SK-N-SH (cell line): Measurements from ENCODE around the gene INPP5B. TPM values are rescaled to one million over a fixed set of nuclear protein-coding genes. Genes with fewer than 3 reads are reported as not detected.

Experiments used
- CTCF ChIA-PET: fragments of 300-600, 350-600 bp; formaldehyde crosslinking; extraction: SDS; loops from one replicate; lab custom pipeline; 2021; lab: Yijun Ruan, JAX
- POLR2A ChIA-PET: fragments of 350-600 bp; sonication (Branson Sonifier 250); formaldehyde crosslinking; extraction: SDS; loops from one replicate; lab custom pipeline; 2020; ENCODE audit warnings: antibody characterized with exemption, inconsistent platforms; lab: Yijun Ruan, JAX
- DNase-seq: peaks from one replicate; pipeline ENCODE4 v3.0.0; 2012
- H2AFZ ChIP-seq: fragments of 200-600 bp; sonication (generic); 2 replicates; pipeline ENCODE4 v1.8.1; 2016; ENCODE audit warnings: antibody characterized with exemption, mild to moderate bottlenecking, low read depth
- H3F3A ChIP-seq: fragments of 200-600 bp; sonication (generic); replicated peaks from 2 replicates; pipeline ENCODE3; 2016; ENCODE audit warnings: antibody characterized with exemption, mild to moderate bottlenecking; ENCODE audit not compliant: insufficient read depth
- H3K27ac ChIP-seq, 2 experiments: fragments of 200-500 bp in 1 of 2; fragments of 200-600 bp in 1 of 2; sonication (Bioruptor generic) in 1 of 2; sonication (generic), shearing (Covaris generic) in 1 of 2; 2 replicates each; pipeline versions ENCODE4 v1.5.1 to v1.6.1; 2014 to 2016; ENCODE audit warnings: low read depth in 2 of 2, inconsistent platforms in 1 of 2, low read length in 1 of 2, mild to moderate bottlenecking in 1 of 2, mixed read lengths in 1 of 2
- H3K27me3 ChIP-seq: fragments of 200-600 bp; sonication (generic), shearing (Covaris generic); 2 replicates; pipeline ENCODE4 v1.6.1; 2016; ENCODE audit warnings: mixed run types; ENCODE audit not compliant: insufficient read depth
- H3K36me3 ChIP-seq, 2 experiments: fragments of 200-500 bp in 1 of 2; fragments of 200-600 bp in 1 of 2; sonication (Bioruptor generic) in 1 of 2; sonication (generic) in 1 of 2; replicated peaks in 1 of 2; 2 replicates each; pipeline versions ENCODE3 to v1.5.1; 2014 to 2016; ENCODE audit warnings: low read length in 1 of 2, mild to moderate bottlenecking in 1 of 2; ENCODE audit not compliant: insufficient read depth in 2 of 2, control insufficient read depth in 1 of 2
- H3K4me1 ChIP-seq, 2 experiments: fragments of 200-500 bp in 1 of 2; fragments of 200-600 bp in 1 of 2; sonication (Bioruptor generic) in 1 of 2; sonication (generic), shearing (Covaris generic) in 1 of 2; 2 replicates each; pipeline versions ENCODE4 v1.5.1 to v1.6.1; 2014 to 2016; ENCODE audit warnings: low read depth in 1 of 2, low read length in 1 of 2, mixed run types in 1 of 2; ENCODE audit not compliant: insufficient read depth in 2 of 2, control insufficient read depth in 1 of 2
- H3K4me2 ChIP-seq: fragments of 200-600 bp; sonication (generic), shearing (Covaris generic); 2 replicates; pipeline ENCODE4 v1.6.1; 2017; ENCODE audit warnings: mixed run types
- H3K4me3 ChIP-seq, 2 experiments: fragments of 200-500 bp in 1 of 2; fragments of 200-600 bp in 1 of 2; sonication (Bioruptor generic) in 1 of 2; sonication (generic), shearing (Covaris generic) in 1 of 2; 2 replicates each; pipeline versions ENCODE4 v1.5.1 to v1.8.1; 2014 to 2016; ENCODE audit warnings: low read depth in 2 of 2, inconsistent platforms in 1 of 2, low read length in 1 of 2, mild to moderate bottlenecking in 1 of 2, mixed read lengths in 1 of 2, moderate library complexity in 1 of 2
- H3K79me2 ChIP-seq: fragments of 200-600 bp; sonication (generic); 2 replicates; pipeline ENCODE4 v1.8.1; 2017; ENCODE audit warnings: mild to moderate bottlenecking; ENCODE audit not compliant: insufficient read depth
- H3K9ac ChIP-seq: fragments of 200-600 bp; sonication (generic); 2 replicates; pipeline ENCODE4 v1.6.1; 2017; ENCODE audit warnings: mixed run types
- H3K9me2 ChIP-seq: fragments of 200-600 bp; sonication (generic); 2 replicates; pipeline ENCODE4 v1.6.1; 2017; ENCODE audit warnings: mixed run types
- H3K9me3 ChIP-seq: fragments of 200-600 bp; sonication (generic); 2 replicates; pipeline ENCODE4 v1.6.1; 2017; ENCODE audit warnings: mixed run types, mild to moderate bottlenecking, moderate library complexity
- H4K20me1 ChIP-seq: fragments of 200-600 bp; sonication (generic); 2 replicates; pipeline ENCODE4 v1.6.1; 2017; ENCODE audit warnings: mild to moderate bottlenecking, mixed run types; ENCODE audit not compliant: insufficient read depth
- CHD2 ChIP-seq: fragments of 150-350 bp; IDR thresholded peaks from 2 replicates; pipeline ENCODE4 v1.6.1; 2018; ENCODE audit warnings: low read length; ENCODE audit not compliant: partially characterized antibody
- CTCF ChIP-seq: fragments of 200-600 bp; sonication (generic); IDR thresholded peaks from 2 replicates; pipeline ENCODE4 v1.6.1; 2017; ENCODE audit warnings: antibody characterized with exemption, mild to moderate bottlenecking, moderate library complexity
- ELF1 ChIP-seq: IDR thresholded peaks from 2 replicates; pipeline ENCODE4 v1.4.0; 2012
- EZH2phosphoT487 ChIP-seq: fragments of 200-600 bp; sonication (generic); IDR thresholded peaks from 2 replicates; pipeline ENCODE4 v1.6.1; 2017; ENCODE audit warnings: low read depth, mixed run types, mild to moderate bottlenecking, antibody characterized with exemption, moderate library complexity, borderline replicate concordance
- FOXJ3 ChIP-seq: sonication (generic); formaldehyde crosslinking; IDR thresholded peaks from 2 replicates; pipeline ENCODE4 v1.5.1; 2020; ENCODE audit warnings: mild to moderate bottlenecking, missing genetic modification reagents
- GABPA ChIP-seq: IDR thresholded peaks from 2 replicates; pipeline ENCODE4 v1.4.0; 2012; ENCODE audit warnings: low read depth, mild to moderate bottlenecking
- JUND ChIP-seq: IDR thresholded peaks from 2 replicates; pipeline ENCODE4 v1.4.0; 2012
- MAX ChIP-seq: IDR thresholded peaks from 2 replicates; pipeline ENCODE4 v1.4.0; 2012; ENCODE audit warnings: low read depth
- MEF2A ChIP-seq: IDR thresholded peaks from 2 replicates; pipeline ENCODE4 v1.4.0; 2012; ENCODE audit warnings: low read depth, borderline replicate concordance
- PBX3 ChIP-seq: IDR thresholded peaks from 2 replicates; pipeline ENCODE4; 2012
- RAD21 ChIP-seq: IDR thresholded peaks from 2 replicates; pipeline ENCODE4 v1.6.1; 2012; ENCODE audit warnings: mild to moderate bottlenecking, low read length
- RCOR1 ChIP-seq: fragments of 150-350 bp; IDR thresholded peaks from 2 replicates; pipeline ENCODE4 v1.6.1; 2017; ENCODE audit warnings: antibody characterized with exemption, low read length
- RFX5 ChIP-seq: IDR thresholded peaks from 2 replicates; pipeline ENCODE4 v1.6.1; 2012; ENCODE audit warnings: mild to moderate bottlenecking, improper control_type of control experiment, low read length
- SMC3 ChIP-seq: IDR thresholded peaks from 2 replicates; pipeline ENCODE4 v1.6.1; 2012; ENCODE audit warnings: low read depth, low read length, improper control_type of control experiment
- USF2 ChIP-seq: fragments of 150-350 bp; IDR thresholded peaks from 2 replicates; pipeline ENCODE4 v1.6.1; 2017; ENCODE audit warnings: antibody characterized with exemption, low read length, low read depth, borderline replicate concordance
- YY1 ChIP-seq: IDR thresholded peaks from 2 replicates; pipeline ENCODE4 v1.4.0; 2012; ENCODE audit warnings: low read depth, mild to moderate bottlenecking
- WGBS: methylation state at CpG from one replicate; pipeline ENCODE4 v1.1.6; 2017; ENCODE audit warnings: low lambda C conversion rate; 5-methylcytosine and 5-hydroxymethylcytosine counted together
- polyA plus RNA-seq, 3 experiments: library from polyadenylated mRNA; depleted of rRNA; stranded (reverse); fragments of >200 nt; gene quantifications; 2 replicates each; pipeline ENCODE4 v1.2.3, GENCODE V29; 2012

INPP5B gene
- polyA plus RNA-seq, 1 of the 3 experiments (the other 2 are of a cell fraction) = 10.5 TPM

GRCh38 chr1:37866491-37866890, 80.4 kb downstream of the INPP5B start:
- no peaks in the 10 kb centered on the region for H3K4me1 ChIP-seq
- no peak overlapping the region for H3K27ac ChIP-seq
- ChIA-PET CTCF (no interaction called here), POLR2A (interaction anchor here (0.7 kb wide), 1 partner anchor 58 kb away, joined by 3 read pairs; the partner anchor contains the start of gene YRDC)
- TF ChIP-seq USF2 (no peak), JUND (no peak), YY1 (no peak), CTCF (no peak), CHD2 (no peak), RFX5 (no peak), RCOR1 (no peak), FOXJ3 (no peak), EZH2phosphoT487 (no peak), RAD21 (no peak), MEF2A (no peak), GABPA (no peak), SMC3 (no peak), ELF1 (no peak), PBX3 (no peak), MAX (no peak)
- no peak overlapping the region for H2AFZ ChIP-seq
- H3K9me2 ChIP-seq = no peaks in the 10 kb centered on the region
- no peaks in the 10 kb centered on the region for H3K79me2 ChIP-seq
- peaks cover 6% of the 10 kb centered on the region for H3F3A ChIP-seq
- no peak overlapping the region for H3K4me2 ChIP-seq
- 91% methylated on average over 1 of the region's 1 CpG for WGBS
- H3K9ac ChIP-seq = no peak overlapping the region
- H3K4me3 ChIP-seq = no peak overlapping the region
- DNase-seq = no peak
- H3K27me3 ChIP-seq = no peaks in the 10 kb centered on the region
- H3K9me3 ChIP-seq = no peaks in the 10 kb centered on the region
- H3K36me3 ChIP-seq = peaks cover 39 to 43% of the 10 kb centered on the region in 2 experiments
- no peaks in the 10 kb centered on the region for H4K20me1 ChIP-seq
